Stimulated activated CD4-positive, alpha-beta T cell treated with anti-CD3 and anti-CD28 coated beads, Interleukin-4, amount 100 ng/mL, for 4 hours (primary cell): ENCODE data around the gene FBXL2.
"Not testable (repeated sequence)": the region's sequence is repeated elsewhere in the genome, so short reads cannot be mapped to it uniquely, and the experiment has no call there.

Experiments
- DNase-seq, 2 experiments: peaks; one replicate each; pipeline ENCODE4 v3.0.0-alpha.2; 2020

Gene FBXL2

DNA sequence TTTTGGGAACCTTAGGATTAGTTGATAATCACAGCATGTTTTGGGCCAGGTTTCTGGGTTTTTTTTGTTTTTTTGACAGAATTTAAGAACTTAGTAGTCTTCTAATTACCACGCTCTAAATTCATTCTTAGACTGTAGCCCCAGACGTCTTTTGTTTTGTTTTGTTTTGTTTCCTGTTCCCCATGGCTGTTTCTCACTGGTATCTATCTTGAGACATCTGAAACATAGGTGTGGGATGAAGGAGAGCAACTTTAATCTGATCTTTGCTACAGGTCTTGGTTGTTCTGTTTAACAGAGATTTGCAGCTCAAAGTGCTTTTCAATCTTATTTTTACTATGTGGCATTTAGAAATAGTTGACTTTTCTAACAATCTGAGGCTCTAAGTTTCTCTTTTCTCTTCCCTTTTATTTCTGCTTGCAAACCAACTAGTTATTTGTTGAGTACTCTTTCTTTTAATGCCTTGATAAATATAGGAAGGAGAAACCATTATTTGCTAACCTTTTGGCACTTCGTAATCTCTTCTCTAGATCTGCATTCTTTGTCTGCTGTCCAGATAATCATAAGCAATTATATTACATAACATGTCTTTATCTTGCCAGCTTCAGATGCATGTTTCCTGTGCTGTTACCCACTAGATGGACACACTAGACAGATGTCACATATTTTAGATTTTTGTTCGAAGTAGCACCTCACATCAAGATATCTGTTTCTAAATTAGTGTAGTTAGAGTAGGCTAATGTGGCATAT lies 40.9 kb downstream of the FBXL2 start:
- DNase-seq, result no peak

DNA sequence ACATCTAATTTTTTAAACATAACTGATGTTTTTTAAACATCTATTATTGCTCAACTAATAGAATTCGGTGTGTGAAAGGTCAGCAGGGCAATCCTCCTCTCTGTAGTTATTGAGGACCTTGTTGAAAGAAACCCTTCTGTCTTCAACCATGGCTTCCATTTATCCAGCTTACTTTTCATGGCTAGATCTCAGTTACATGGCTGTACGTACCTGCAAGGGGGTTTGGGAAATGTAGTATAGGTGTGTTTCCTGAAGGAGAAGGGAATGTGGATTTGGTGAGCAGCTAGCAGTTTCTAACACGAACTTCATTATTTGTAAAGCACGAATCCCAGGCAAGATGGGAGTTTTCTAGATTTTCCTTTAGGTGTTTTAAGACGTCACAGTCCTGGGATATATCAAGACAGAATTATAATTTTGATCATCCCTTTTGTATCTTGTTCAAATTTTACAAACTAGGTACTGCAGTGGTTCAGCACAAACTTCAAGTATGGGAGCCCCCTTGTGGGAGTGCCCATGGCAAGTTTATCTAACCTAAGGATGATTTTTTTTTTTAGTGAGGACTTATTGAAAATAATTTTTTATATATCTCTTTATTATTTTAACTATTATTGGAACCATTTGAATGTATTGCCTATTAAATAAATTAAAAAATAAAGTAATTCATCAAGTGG lies 41.6 kb downstream of the FBXL2 start:
- no peak for DNase-seq

DNA sequence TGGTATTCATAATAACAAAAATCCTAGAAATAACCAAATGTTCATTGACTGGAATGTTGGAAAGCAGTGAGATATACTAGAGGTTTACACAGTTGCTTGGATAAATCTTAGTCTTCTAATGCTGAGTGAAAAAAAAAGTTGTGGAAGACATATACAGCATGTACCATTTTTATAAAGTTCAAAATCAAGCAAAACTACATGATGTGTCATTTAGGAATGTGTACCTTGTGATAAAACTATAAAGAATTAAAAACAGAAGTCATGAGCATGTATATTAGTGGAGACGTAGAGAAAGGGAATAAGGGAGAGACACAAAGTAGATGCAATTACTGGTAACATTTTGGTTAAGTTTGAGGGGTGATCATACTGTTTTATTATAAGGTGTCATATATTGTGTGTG lies 45.2 kb downstream of the FBXL2 start:
- DNase-seq, result no peak

DNA sequence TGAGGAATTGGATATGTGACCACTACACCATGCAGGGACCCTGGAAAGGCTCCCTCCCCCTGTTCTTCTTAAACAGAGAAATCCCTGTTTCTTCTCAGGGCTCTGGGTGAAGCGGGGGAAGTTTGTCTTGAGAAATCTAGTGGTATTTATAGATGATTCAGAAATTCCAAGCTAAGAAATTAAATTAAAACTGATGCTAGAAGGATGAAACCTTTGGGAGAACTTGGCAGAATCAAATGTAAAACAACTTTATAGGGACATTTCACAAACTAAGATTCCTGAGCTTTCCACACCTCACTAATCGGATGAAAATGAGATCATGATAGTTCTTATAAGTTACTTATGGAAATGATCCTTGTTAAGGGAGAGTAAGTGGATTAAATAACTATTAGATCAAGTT lies 54.2 kb downstream of the FBXL2 start:
- DNase-seq, result no peak

DNA sequence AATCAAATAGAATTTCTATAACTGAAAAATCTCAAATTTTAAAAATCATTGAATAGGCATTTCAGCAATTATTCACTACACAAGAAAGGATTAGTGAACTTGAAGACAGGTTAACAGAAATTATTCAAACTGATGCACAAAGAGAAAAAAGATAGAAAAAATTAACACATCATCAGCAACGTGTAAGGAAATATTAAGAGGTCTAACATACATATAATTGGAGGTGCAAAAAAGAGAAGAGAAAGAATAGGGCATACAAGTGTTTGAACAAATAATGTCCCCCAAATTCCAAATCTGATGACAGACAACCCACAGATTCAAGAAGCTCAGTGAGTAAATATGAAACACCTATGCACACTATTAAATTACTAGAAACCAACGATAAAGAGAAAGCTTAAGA lies 57.1 kb downstream of the FBXL2 start:
- no peak for DNase-seq

DNA sequence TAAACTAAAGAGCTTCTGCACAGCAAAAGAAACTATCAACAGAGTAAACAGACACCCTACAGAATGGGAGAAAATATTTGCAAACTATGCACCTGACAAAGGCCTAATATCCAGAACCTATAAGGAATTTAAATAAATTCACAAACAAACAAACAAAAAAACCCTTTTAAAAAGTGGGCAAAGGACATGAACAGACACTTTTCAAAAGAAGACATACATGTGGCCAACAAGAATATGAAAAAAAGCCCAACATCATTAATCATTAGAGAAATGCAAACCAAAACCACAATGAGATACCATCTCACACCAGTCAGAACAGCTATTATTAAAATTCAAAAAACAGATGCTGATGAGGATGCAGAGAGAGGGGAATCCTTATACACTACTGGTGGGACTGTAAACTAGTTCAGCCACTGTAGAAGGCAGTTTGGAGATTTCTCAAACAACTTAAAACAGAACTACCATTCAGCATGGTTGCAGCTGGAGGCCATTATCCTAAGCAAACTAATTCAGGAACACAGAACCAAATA lies 61.8 kb downstream of the FBXL2 start:
- not testable (repeated sequence) for DNase-seq

DNA sequence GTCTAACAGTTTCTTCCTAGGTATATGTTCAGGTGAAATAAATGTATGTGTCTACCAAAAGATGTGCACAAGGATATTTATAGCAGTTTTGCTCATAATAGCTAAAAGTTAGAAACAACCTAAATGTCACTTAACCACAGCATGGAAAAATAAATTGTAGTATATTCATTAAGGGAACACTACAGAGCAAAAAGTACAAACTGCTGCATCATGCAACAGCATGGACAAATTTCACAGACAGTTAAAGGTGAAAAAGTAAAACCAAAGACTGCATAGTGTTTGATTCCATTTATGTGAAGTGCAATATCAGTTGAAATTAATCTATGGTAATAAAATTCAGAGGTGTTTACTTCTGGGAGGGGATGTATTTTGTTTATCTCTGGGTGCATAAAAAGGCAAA lies 62.5 kb downstream of the FBXL2 start:
- no peak for DNase-seq

DNA sequence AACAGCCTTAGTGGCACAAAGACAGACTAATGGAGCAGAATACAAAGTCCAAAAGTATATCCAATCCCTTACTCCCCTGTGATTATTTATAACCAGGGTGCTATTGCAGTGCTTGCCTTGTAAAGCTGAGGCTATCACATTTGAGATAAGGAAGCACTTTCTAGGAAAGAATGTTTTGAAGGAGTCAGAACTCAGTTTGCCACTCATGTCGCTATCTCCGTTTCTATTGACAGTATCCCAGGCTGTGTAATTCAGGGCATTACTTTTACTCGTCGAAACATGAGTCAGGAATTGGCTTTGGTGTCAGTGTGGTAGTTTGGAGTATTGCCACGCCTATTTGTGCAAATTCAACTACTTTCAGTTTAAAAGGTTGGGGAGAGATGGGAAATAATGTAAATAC lies 78.4 kb downstream of the FBXL2 start:
- no peak for DNase-seq

DNA sequence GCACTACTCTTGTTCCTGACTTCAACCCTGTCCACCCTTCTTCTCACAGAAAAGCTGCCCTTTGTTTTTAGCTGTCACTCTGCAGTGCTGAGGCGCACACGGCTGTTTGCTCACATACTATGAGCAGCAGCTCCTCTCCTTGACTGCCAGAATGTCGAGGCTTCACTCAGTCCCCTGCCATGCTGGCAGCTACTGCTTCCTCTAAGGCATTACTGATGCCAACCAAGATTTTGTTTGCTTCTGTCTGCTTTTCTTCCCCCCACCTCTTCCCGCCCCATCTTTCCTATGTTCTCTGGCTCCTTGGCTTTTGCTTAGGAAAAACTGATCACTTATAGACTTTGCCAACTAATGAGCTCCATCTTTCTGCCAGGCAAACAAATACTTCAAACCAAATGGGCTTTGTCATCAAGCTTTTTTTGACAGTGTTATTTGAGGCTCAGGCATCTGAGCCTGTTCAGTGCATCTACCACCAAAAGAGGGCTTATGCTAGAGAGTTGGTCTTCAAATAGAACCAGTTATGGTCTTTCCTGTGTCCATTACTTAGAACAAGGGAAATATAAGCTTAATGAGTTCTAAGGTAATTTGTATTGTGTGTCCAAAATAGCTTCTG lies 81.0 kb downstream of the FBXL2 start:
- no peak for DNase-seq

DNA sequence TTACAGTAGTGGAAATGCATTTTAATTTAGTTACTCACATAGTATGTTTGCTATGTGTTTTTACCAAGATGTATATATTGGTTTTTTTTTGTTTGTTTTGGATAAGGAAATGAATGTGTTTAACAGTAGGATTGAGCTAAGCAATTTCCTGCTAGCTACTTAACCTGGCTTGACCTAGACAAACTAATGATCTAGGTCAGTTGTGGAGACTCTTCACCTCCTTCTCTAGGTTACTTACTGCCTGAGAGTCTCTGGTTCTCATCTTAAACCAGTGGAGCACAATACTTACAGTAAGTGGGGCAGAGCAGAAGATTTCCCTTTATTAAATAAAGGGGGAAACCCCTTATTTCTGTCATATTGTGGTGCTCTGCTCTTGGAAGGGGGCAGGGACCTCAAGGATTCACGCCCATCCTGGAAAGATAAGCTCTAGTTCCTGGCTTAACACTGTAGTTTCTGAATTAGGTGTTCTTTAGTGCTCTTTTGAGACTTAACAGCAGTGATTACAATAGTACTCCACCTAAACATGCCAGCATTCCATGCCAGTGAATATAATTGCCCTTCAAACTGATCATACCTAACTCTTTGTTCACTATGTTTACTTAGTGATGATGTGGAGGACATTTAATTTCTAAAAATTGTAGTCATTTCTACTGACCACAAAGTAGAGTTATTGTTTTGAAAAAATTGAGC lies 83.0 kb downstream of the FBXL2 start:
- no peak for DNase-seq

DNA sequence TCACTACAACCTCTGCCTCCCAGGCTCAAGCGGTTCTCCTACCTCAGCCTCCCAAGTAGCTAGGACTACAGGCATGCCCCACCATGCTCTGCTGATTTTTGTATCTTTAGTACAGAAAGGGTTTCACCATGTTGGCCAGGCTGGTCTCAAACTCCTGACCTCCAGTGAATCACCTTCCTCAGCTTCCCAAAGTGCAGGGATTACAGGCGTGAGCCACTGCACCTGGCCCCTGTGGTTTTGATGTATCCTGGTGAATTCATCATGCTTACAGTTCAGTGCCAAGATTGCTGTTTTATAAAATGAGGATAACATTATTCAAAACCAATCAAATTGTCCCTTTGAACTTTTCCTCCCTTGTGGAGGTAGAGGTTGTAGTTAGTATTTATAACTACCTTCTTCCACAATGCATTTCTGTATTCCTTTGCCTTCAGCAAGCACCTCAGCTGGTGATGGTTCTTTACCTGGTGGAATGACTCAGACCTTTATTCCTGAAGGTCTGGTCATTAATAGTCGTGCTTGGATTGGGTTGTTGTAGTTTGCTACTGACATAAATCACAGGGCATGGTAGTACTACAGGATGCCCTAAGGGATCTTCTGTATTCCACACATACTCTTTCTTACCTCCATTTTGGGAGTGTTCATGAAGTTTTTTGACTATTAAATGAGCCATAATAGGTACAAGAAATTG lies 86.0 kb downstream of the FBXL2 start:
- no peak for DNase-seq

DNA sequence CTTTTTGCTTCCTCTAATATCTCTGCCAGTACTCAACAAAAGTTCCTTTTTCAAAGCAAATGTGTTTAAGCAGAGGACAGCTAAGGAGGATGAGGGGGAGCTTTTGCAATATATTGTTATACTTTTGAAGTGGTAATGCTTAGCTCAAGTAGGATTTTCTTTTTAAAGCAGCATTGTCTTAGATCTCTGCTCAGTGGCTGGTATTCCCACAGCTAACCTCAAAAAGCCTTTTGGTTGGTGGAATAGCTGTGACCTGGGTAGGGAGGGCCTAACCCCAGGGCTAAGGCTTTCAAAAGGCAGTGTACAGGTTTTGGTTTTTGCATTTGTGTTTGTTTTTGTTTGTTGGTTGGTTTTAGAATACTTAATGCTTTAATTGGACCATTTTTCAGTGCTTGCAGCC lies 86.8 kb downstream of the FBXL2 start:
- no peak for DNase-seq

DNA sequence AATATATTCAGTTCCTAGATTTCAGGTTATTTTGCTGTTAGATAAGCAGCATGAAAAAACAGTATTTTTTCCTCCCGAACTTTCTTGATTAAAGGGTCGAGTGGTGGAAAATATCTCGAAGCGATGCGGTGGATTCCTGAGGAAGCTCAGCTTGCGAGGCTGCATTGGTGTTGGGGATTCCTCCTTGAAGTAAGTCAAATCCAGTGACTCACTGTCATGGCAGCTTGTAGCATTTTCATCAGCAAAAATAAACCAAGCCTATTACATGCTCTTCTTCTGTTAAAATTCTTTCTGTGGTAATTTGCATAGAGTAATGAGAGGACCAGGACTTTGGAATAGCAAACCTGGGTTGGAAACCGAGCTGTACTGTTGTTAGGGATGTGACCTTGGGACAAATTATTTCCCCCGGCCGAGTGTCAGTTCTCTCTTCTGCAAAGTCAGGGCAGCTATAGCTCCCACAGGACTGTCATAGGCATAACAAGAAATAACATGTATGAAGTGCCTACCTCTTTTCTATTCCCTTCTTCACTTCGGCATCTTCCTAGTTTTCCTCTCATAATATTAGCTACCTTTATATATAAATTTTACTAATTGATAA lies 87.4 kb downstream of the FBXL2 start:
- no peak for DNase-seq

DNA sequence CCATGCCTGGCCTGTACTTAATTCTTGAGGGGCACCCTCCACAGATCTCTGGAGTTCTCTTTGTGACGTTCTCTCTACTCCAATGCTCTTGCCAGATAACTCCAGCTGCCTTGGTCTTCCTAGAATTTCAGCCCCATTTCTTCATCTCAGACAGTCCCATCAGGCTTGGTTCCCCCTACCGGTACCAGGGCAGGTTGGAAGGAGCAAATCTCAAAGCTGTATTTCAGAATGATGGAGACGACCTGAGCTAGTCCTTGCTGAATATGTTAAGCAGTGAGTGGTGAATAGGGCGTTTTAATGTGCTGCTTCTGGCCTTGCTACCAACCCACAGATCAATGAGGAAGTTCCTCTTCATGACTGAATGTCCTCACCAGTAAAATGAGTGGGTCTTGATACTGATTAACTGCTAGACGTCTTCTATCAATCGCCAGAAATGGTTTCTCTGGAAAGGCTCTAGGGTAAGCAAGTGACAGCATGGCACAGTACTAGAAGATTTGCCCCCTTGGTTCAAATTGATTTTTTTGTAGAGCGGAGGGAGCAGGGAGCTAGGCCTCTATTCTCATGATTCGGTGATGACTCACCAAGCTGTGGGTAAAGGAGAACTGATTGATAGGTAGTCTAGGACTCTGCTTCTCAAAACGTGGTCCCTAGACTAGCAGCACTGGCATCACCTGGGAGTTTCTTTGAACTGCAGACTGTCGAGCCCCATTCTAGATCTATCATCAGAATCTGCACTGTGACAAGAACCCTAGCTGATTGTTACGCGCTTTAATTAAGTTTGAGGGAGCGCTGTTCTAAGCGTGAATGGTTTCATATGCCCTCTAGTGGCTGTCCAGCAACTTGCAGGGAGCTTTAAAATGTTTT lies 95.2 kb downstream of the FBXL2 start:
- DNase-seq, result peak; percentile 17 to 33

DNA sequence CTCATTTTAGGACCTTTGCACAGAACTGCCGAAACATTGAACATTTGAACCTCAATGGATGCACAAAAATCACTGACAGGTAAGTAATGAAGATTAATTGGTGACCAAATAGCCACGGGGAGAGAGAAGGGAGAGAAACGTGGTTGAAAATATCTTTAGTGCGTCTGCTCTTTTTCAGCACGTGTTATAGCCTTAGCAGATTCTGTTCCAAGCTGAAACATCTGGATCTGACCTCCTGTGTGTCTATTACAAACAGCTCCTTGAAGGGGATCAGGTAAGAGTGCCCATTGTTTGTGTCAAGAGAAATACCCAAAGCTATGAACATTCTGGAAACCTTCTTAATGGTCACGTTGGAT lies 95.8 kb downstream of the FBXL2 start:
- DNase-seq, result no peak

DNA sequence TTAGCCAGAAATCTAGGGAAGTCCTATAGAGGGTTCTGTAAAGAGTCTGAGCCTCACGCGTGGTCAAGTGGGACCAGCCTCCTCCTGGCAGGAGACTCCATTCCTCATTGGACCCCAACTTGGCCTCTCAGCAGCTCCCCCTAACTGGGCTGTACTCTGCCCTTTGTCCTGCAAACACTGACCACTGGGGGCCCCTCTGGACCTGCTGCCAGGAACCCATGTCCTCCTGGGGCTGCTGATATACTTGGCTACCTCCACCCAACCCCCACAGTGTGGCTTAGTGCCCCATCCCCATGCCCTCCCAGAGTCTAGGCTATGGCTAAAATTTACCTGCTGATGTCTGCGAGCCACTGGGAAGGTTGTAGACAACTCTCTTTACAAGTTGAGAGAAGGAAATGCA lies 100.2 kb downstream of the FBXL2 start:
- DNase-seq, result no peak

DNA sequence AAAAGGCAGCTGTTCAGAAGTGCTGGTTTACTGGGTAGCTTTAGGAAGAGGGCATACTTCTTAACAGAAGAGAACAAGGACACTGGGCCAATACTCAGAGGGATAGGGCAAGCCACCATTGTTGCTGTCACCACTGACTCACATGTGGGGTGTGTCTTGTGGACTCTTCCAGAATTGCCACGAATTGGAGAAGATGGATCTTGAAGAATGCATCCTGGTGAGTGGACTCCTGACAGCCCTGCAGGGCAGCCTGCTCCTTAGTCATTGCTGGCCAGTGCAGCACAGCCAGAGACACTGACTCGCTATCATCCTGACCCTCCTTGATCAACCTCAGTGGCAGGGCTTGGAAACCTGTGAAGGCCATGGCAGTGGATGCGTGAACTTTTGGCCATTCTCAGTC lies 100.7 kb downstream of the FBXL2 start:
- no peak for DNase-seq

DNA sequence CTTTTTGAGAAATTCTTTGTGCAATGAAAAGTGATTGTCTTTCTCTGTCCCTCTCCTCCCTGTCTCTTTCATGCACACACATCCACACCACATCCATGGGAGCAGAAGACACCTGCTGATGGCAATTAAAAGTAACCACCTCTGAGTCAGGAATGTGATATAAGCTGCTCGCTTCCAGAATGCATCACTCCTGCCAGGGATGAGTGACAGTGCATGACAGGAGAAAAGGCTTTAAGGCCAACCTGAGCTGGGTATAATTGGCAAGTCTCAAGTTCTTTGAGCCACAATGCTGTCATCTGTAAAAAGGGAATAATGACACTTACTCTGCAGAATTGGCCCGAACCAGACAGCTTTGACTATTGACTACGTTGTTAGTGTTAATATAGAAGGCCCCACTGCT lies 103.4 kb downstream of the FBXL2 start:
- DNase-seq, result no peak

DNA sequence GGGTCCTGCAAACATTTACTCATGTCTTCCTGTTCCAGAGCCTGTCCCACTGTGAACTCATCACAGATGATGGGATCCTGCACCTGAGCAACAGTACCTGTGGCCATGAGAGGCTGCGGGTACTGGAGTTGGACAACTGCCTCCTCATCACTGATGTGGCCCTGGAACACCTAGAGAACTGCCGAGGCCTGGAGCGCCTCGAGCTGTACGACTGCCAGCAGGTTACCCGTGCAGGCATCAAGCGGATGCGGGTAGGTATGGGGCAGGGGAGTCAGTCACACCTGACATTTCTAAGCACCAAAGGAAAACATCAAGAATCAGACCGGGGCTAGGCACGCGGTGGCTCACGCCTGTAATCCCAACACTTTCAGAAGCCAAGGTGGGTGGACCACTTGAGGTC lies 106.7 kb downstream of the FBXL2 start:
- no peak for DNase-seq

DNA sequence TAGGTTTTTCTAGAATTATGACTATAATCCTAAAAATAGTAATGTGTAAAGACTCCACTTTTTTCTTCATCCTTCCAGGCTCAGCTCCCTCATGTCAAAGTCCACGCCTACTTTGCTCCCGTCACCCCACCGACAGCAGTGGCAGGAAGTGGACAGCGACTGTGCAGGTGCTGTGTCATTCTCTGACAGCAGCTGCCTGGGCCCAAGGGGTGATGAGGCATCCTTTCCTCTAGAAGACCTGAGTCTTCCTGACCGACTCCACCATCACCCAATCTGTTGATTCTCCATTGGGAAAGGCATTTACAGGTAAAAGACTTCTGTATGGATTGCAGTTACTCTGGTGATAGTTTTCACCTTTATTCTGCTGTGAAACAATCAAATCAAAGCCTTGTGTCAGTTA lies 108.2 kb downstream of the FBXL2 start:
- DNase-seq, result peak; percentile 18 to 36

DNA sequence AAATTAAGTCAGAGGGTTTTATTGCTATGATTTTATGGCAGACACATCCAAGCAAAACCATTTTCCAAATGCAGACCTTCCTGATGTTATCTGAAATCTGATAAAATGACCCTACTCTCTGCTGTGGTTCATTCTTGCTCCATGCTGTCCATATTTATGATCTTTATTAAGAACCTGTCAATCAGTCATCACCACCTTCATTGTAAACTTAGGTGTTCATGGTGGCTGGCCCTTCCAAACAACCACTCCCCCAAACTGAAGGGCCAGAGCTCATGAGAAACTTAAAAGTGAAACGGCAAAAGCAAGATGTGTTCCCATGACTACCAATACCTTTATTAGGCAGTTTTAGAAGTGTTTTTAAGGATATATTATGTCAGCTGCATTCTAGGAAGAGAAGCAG lies 109.4 kb downstream of the FBXL2 start:
- DNase-seq, result no peak
